Measurements from ENCODE around the gene MAPK8IP3.

DNA sequence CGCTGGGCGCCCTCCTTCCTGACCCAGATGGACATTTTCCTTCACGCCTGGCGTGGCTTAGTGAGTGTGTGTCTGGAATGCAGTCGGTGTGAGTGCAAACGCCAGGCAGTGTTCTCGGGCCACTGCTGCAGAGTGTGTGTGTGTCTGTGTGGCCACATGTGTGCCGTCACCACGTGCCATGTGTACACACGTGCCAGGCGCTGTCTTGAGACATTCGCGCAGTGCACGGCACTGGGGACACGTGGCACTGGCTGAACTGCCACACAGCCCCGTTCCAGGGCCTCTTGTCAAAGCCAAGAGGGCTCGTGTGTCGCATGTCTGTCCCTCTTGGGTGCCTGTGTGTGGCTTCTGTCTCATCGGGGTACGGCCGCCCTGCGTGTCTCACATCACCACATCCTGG, 28.8 kb downstream of the MAPK8IP3 start:
- no peak for TF ChIP-seq CTCF (IDR thresholded peaks at IDR 0.05)
- no peak for TF ChIP-seq JUN (CRISPR knock-in tag; IDR thresholded peaks at IDR 0.05)
- TF ChIP-seq MYBL2 (CRISPR knock-in tag; IDR thresholded peaks at IDR 0.05), result no peak
- TF ChIP-seq SP1 (CRISPR knock-in tag; conservative IDR thresholded peaks at IDR 0.05), result no peak
- no peak for TF ChIP-seq IRF2 (CRISPR knock-in tag; IDR thresholded peaks at IDR 0.05; ENCODE audit: borderline replicate concordance, low read depth)
- TF ChIP-seq, protein P1, sequence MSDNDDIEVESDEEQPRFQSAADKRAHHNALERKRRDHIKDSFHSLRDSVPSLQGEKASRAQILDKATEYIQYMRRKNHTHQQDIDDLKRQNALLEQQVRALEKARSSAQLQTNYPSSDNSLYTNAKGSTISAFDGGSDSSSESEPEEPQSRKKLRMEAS (CRISPR knock-in tag; IDR thresholded peaks at IDR 0.05), result no peak
- TF ChIP-seq FOXK1 (CRISPR knock-in tag; IDR thresholded peaks at IDR 0.05), result no peak
- TF ChIP-seq KAT7 (CRISPR knock-in tag; IDR thresholded peaks at IDR 0.05; ENCODE audit: borderline replicate concordance), result no peak
